Dendritic cell treated with granulocyte-macrophage colony-stimulating factor and Interleukin-4, amounts not matched to agents 40 ng/mL and 50 ng/mL, for 4 days (primary cell): Measurements from ENCODE around the gene RTKN2.

Source experiments
- H3K27ac Mint-ChIP-seq: one replicate; pipeline ENCODE4 v1.8.0; 2022; ENCODE audit warnings: mild to moderate bottlenecking, mixed read lengths
- H3K27me3 Mint-ChIP-seq: one replicate; pipeline ENCODE4 v1.8.0; 2022; ENCODE audit warnings: mild to moderate bottlenecking, mixed read lengths
- H3K36me3 Mint-ChIP-seq: one replicate; pipeline ENCODE4 v1.8.0; 2022; ENCODE audit warnings: low read depth, mixed read lengths
- H3K4me1 Mint-ChIP-seq: one replicate; pipeline ENCODE4 v1.8.0; 2022; ENCODE audit warnings: low read depth, mixed read lengths
- H3K4me3 Mint-ChIP-seq: one replicate; pipeline ENCODE4 v1.8.0; 2022; ENCODE audit warnings: mild to moderate bottlenecking, moderate library complexity, mixed read lengths
- H3K9me3 Mint-ChIP-seq: one replicate; pipeline ENCODE4 v1.8.0; 2022; ENCODE audit warnings: mixed read lengths
- intact Hi-C: fragments of 100-400 bp; cut with micrococcal nuclease; formaldehyde crosslinking; loops from one replicate; pipeline ENCODE4 v1.15.0; 2022

Gene RTKN2

GRCh38 chr10:62166331-62167131, 102.1 kb downstream of the RTKN2 start:
- peaks cover 10% of the 10 kb centered on the region for H3K36me3 Mint-ChIP-seq
- intact Hi-C loops, result loop anchor here (5.0 kb wide), 2 partner anchors 76 to 119 kb away; no protein-coding TSS in a partner anchor
- H3K4me3 Mint-ChIP-seq, result no peak overlapping the region
- H3K27ac Mint-ChIP-seq, result peak overlapping the region; percentile 92
- H3K9me3 Mint-ChIP-seq, result no peaks in the 10 kb centered on the region
- no peaks in the 10 kb centered on the region for H3K27me3 Mint-ChIP-seq
- peaks cover 28% of the 10 kb centered on the region for H3K4me1 Mint-ChIP-seq

DNA sequence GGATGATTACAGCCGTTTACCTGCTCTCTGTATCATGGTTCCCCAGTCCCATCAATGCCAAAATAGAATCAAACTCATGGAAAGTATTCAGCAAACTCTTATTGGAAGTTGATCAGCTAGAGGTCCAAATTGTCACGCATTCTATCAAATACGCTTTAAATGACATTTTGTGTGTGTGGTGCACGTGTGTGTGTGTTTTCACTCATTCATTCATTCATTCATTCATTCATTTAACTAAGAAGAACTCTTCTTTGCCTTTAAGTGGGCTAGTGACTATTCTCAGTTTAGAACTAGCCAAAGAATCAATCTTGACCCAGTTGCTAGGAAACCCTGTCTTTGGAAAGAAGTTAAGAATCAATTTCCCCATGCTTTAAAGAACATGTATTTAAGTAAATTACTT, 102.8 kb downstream of the RTKN2 start:
- Mint-ChIP-seq H3K4me3 (no peak overlapping the region), H3K9me3 (no peaks in the 10 kb centered on the region), H3K36me3 (peaks cover 6% of the 10 kb centered on the region), H3K27ac (peak overlapping the region; percentile 92), H3K4me1 (peaks cover 24% of the 10 kb centered on the region), H3K27me3 (no peaks in the 10 kb centered on the region)
- intact Hi-C loops, result loop anchor here (5.0 kb wide), 2 partner anchors 76 to 119 kb away; no protein-coding TSS in a partner anchor

DNA sequence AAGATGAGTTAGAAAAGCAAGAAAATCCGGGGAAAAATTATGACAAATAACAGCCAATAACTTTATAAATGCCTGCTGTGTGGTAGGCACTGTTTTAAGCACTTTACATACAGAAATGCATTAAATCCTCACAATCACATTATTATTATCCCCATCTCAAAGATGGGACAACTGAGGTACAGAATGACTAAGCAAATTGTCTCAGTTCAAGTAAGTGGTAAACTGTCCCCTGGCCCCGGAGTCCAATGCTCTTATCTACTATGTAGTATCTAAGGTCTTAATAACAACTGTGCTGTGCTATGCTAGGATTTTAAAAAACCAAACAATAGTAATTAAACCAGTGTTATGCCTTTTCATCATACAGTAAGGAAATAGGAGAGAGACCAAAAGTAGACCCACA, 105.6 kb downstream of the RTKN2 start:
- no peaks in the 10 kb centered on the region for H3K9me3 Mint-ChIP-seq
- H3K36me3 Mint-ChIP-seq, result peaks cover 6% of the 10 kb centered on the region
- intact Hi-C loops, result no loop called here
- no peaks in the 10 kb centered on the region for H3K27me3 Mint-ChIP-seq
- peaks cover 47% of the 10 kb centered on the region for H3K4me1 Mint-ChIP-seq
- H3K4me3 Mint-ChIP-seq, result no peak overlapping the region
- H3K27ac Mint-ChIP-seq, result peak overlapping the region; percentile 48

DNA sequence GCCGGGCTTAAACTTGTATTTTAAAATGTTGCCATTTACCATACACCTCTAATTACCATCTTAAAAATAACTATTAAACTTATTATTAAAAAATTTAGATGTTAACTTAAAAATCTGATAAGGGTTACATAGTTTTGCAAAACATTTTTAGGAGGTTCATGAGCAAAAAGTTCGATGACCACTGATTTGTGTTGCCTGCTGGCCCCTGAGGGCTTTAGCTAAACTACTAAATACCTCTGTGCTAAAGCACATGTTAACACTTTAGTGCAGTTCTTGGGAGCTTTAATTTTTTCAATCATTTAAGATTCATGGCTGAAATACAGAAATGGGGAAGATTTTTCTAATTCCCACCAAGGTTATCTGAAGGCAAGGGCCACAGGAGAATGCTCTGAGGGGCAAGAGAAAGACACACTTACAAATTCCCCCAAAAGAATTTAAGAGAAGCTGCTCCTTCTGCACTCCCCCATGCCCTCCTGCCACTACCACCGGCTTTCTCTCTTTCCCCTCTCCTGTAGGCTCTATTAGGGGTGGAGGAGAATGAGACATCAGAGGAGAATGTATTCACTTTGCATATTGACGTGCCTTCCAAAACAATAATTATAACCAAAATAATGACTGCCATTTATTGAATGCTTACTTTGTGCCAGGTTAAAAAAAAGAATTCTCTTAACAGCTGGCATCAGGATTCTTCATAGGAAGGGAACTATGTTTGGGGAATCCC, 106.2 kb downstream of the RTKN2 start:
- H3K4me3 Mint-ChIP-seq, result no peak overlapping the region
- intact Hi-C loops, result no loop called here
- H3K27ac Mint-ChIP-seq, result peak overlapping the region; percentile 48
- H3K36me3 Mint-ChIP-seq, result peaks cover 6% of the 10 kb centered on the region
- no peaks in the 10 kb centered on the region for H3K27me3 Mint-ChIP-seq
- H3K4me1 Mint-ChIP-seq, result peaks cover 48% of the 10 kb centered on the region
- H3K9me3 Mint-ChIP-seq, result no peaks in the 10 kb centered on the region

- peak overlapping the region; percentile 34 for H3K27ac Mint-ChIP-seq
Observed at GRCh38 chr10:62159351-62159750, 109.3 kb downstream of the RTKN2 start.

DNA sequence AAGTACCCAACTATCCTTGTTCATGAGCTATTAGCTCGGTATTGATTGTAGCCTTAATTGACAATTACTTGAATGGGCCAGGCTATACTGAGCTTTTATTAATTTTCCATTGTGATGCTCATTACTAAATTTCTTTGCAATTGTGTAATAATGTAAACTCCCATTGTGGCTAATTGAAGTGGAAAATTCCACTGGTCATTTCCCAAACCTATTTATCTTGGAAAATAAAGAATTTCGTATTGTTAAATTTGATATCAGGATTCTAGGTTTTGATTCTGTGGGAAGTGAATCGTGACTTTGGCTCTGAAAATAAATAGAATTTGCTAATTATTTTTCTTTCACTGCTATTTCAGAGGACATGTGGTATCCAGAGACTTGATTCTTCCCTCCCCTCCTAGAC, 111.0 kb downstream of the RTKN2 start:
- Mint-ChIP-seq H3K36me3 (peaks cover 5% of the 10 kb centered on the region), H3K4me3 (no peak overlapping the region), H3K4me1 (peaks cover 66% of the 10 kb centered on the region), H3K27ac (no peak overlapping the region), H3K9me3 (peaks cover 8% of the 10 kb centered on the region), H3K27me3 (no peaks in the 10 kb centered on the region)
- intact Hi-C loops, result no loop called here

More at GRCh38 chr10:62159351-62159750, 109.3 kb downstream of the RTKN2 start:
- Mint-ChIP-seq H3K9me3 (no peaks in the 10 kb centered on the region), H3K27me3 (no peaks in the 10 kb centered on the region), H3K36me3 (no peaks in the 10 kb centered on the region), H3K4me3 (no peak overlapping the region), H3K4me1 (peaks cover 52% of the 10 kb centered on the region)
- intact Hi-C loops, result no loop called here

DNA sequence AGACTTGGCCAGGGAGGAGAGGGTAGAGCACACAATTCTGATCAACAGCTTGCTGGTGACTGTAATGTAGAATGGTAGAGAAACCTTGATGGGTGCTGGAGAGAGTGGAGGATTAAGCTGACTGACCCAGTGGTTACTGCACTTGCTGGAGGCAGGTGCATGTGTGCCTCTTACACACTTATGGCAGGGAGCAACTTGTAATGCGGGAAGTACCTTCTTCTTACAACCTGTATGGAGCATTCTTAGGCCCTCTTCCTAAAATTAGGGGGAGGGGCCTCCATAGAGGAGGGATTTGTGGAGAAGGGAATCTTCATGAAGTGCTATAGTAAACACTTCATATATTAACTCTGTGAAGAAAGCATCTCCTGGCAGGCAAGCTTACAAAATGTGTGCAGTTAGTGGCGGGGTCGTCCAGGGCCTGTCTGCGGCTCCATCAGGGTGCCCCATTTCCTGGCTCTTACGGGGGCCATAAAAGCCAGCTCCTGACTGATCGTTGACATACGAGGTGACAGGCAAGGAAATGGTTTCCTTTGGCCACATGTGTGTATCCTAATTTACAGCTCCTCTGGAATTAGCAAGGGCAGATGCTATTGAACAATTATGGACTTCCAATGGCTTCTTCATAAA, 113.5 kb downstream of the RTKN2 start:
- Mint-ChIP-seq H3K36me3 (peaks cover 19% of the 10 kb centered on the region), H3K27me3 (no peaks in the 10 kb centered on the region), H3K27ac (peak overlapping the region; percentile 88), H3K4me1 (peaks cover 63% of the 10 kb centered on the region), H3K4me3 (no peak overlapping the region), H3K9me3 (peaks cover 17% of the 10 kb centered on the region)
- intact Hi-C loops, result no loop called here

GRCh38 chr10:62154231-62154630, 114.4 kb downstream of the RTKN2 start:
- Mint-ChIP-seq H3K4me1 (peaks cover 57% of the 10 kb centered on the region), H3K9me3 (peaks cover 17% of the 10 kb centered on the region), H3K4me3 (no peak overlapping the region), H3K27ac (peak overlapping the region; percentile 88), H3K27me3 (no peaks in the 10 kb centered on the region), H3K36me3 (peaks cover 19% of the 10 kb centered on the region)
- intact Hi-C loops, result loop anchor here (5.0 kb wide), 1 partner anchor 42 kb away; no protein-coding TSS in a partner anchor

DNA sequence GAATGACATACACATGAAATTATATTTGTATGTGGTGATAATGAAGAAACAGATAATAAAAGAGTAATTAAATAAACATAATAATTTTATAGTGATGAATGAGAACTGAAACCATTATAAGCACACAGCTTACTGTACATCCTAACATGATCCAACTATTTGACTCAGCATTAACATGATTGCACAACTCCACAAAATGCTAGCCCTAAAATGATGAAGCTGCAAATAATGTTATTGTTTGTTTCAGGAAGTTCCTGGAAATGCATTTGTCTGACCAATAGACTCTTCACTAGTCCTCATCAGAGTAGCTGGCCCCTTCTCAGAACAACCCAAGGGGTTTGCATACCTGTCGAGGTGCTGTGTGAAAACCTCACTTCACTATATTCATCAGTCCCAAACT, 115.5 kb downstream of the RTKN2 start:
- Mint-ChIP-seq H3K4me1 (peaks cover 47% of the 10 kb centered on the region), H3K27me3 (no peaks in the 10 kb centered on the region)

GRCh38 chr10:62149621-62150020, 119.0 kb downstream of the RTKN2 start:
- intact Hi-C loops, result loop anchor here (5.0 kb wide), 2 partner anchors 37 to 93 kb away; no protein-coding TSS in a partner anchor
- no peaks in the 10 kb centered on the region for H3K27me3 Mint-ChIP-seq
- peaks cover 17% of the 10 kb centered on the region for H3K9me3 Mint-ChIP-seq
- peak overlapping the region; percentile 62 for H3K27ac Mint-ChIP-seq
- peaks cover 30% of the 10 kb centered on the region for H3K4me1 Mint-ChIP-seq
- H3K4me3 Mint-ChIP-seq, result no peak overlapping the region
- peaks cover 19% of the 10 kb centered on the region for H3K36me3 Mint-ChIP-seq

More for the DNA sequence above, 115.5 kb downstream of the RTKN2 start:
- peaks cover 17% of the 10 kb centered on the region for H3K9me3 Mint-ChIP-seq
- H3K27ac Mint-ChIP-seq, result peak overlapping the region; percentile 88
- peaks cover 19% of the 10 kb centered on the region for H3K36me3 Mint-ChIP-seq
- H3K4me3 Mint-ChIP-seq, result no peak overlapping the region
- intact Hi-C loops, result loop anchor here (5.0 kb wide), 1 partner anchor 41 kb away; no protein-coding TSS in a partner anchor

DNA sequence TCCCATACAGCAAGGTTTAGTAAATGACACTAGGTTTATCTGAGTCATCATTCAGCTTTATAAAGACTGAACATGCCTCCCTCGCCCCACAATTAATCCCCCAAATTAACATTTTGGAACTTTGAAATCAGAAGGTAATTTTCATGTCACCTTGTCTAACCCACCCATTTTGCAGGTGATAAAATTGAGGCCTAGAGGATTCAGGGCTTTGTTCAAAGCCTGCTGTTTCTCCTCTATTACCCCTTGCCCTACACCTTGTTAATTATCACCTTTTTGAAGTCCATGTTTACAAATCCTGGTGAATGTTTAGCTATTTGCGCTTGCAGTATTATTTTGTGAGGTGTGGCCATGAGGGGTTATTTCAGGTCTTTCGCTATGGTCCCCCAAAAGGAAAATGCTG, 120.5 kb downstream of the RTKN2 start:
- H3K27ac Mint-ChIP-seq, result no peak overlapping the region
- peaks cover 9% of the 10 kb centered on the region for H3K9me3 Mint-ChIP-seq
- H3K4me1 Mint-ChIP-seq, result peaks cover 16% of the 10 kb centered on the region
- no peak overlapping the region for H3K4me3 Mint-ChIP-seq
- H3K27me3 Mint-ChIP-seq, result no peaks in the 10 kb centered on the region
- H3K36me3 Mint-ChIP-seq, result peaks cover 14% of the 10 kb centered on the region
- intact Hi-C loops, result loop anchor here (5.0 kb wide), 1 partner anchor 94 kb away; no protein-coding TSS in a partner anchor

GRCh38 chr10:62147425-62147824, 121.2 kb downstream of the RTKN2 start:
- H3K4me1 Mint-ChIP-seq, result peaks cover 8% of the 10 kb centered on the region
- no peak overlapping the region for H3K27ac Mint-ChIP-seq
- H3K9me3 Mint-ChIP-seq, result peaks cover 15% of the 10 kb centered on the region
- intact Hi-C loops, result loop anchor here (5.0 kb wide), 1 partner anchor 95 kb away; no protein-coding TSS in a partner anchor
- no peak overlapping the region for H3K4me3 Mint-ChIP-seq
- H3K36me3 Mint-ChIP-seq, result peaks cover 19% of the 10 kb centered on the region
- H3K27me3 Mint-ChIP-seq, result no peaks in the 10 kb centered on the region

DNA sequence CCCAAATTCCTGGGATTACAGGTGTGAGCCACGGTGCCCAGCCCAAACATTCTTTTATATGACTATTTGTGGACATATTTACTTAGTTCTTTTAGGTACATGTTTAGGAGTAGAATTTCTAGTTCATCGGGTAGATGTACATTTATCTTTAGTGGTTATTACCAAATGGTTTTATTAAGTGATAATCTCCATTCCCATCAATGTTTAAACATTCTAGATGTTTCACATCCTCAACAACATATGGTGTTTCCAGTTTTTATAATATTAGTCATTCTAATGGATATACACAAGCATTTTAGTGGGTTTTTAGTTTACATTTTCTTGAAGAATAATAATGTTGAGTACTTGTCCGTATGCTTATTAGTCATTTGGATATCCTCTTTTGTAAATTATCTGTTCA, 131.7 kb downstream of the RTKN2 start:
- H3K27me3 Mint-ChIP-seq, result no peaks in the 10 kb centered on the region
- H3K4me1 Mint-ChIP-seq, result no peaks in the 10 kb centered on the region
- H3K9me3 Mint-ChIP-seq, result peaks cover 14% of the 10 kb centered on the region
- no peak overlapping the region for H3K27ac Mint-ChIP-seq
- H3K4me3 Mint-ChIP-seq, result no peak overlapping the region
- peaks cover 4% of the 10 kb centered on the region for H3K36me3 Mint-ChIP-seq
- intact Hi-C loops, result no loop called here
